H1 (cell line): ENCODE results near the gene TMEM50A. TPM values are rescaled to one million over a fixed set of nuclear protein-coding genes. Genes with fewer than 3 reads are reported as not detected.
"Not testable (repeated sequence)": the region's sequence is repeated elsewhere in the genome, so short reads cannot be mapped to it uniquely, and the experiment has no call there.

ENCODE experiments used
- CTCF ChIA-PET: fragments of 300-600 bp; sonication (Branson Sonifier 250); formaldehyde crosslinking; loops from one replicate; lab custom pipeline; 2021; ENCODE audit not compliant: partially characterized antibody; lab: Charles Lee
- POLR2A ChIA-PET: fragments of 300-600 bp; sonication (Branson Sonifier 250); formaldehyde crosslinking; loops from one replicate; lab custom pipeline; 2021; ENCODE audit warnings: inconsistent platforms; ENCODE audit not compliant: partially characterized antibody; lab: Charles Lee
- DNase-seq, 2 experiments: peaks; one replicate each; pipeline versions ENCODE4 v3.0.0 to v3.0.0-alpha.2; 2010 to 2022; ENCODE audit warnings: low spot score in 2 of 2, low read depth in 1 of 2, mixed read lengths in 1 of 2
- FAIRE-seq: peaks from 2 replicates; lab custom pipeline; 2011; peaks lifted over from hg19 to GRCh38; lab: Jason Lieb, UNC
- H2AFZ ChIP-seq: 2 replicates; pipeline ENCODE4 v1.8.1; 2012; ENCODE audit warnings: low read length, inconsistent platforms
- H2AK5ac ChIP-seq: 2 replicates; pipeline ENCODE4 v1.6.1; 2013; ENCODE audit warnings: low read depth, low read length
- H2BK120ac ChIP-seq: replicated peaks from 2 replicates; pipeline ENCODE3; 2013; ENCODE audit warnings: low read depth, low read length, inconsistent platforms
- H2BK12ac ChIP-seq: 2 replicates; pipeline ENCODE4 v1.6.1; 2013; ENCODE audit warnings: low read depth, low read length
- H2BK15ac ChIP-seq: 2 replicates; pipeline ENCODE4 v1.6.1; 2013; ENCODE audit warnings: low read length
- H2BK20ac ChIP-seq: 2 replicates; pipeline ENCODE4 v1.6.1; 2013; ENCODE audit warnings: low read length
- H2BK5ac ChIP-seq: 2 replicates; pipeline ENCODE4 v1.6.1; 2013; ENCODE audit warnings: low read depth, low read length
- H3K14ac ChIP-seq: 2 replicates; pipeline ENCODE4 v1.6.1; 2013; ENCODE audit warnings: inconsistent platforms; ENCODE audit not compliant: insufficient read length
- H3K18ac ChIP-seq: 2 replicates; pipeline ENCODE4 v1.6.1; 2013; ENCODE audit warnings: low read length; ENCODE audit errors: extremely low read depth
- H3K23ac ChIP-seq: 2 replicates; pipeline ENCODE4 v1.6.1; 2013; ENCODE audit warnings: inconsistent platforms; ENCODE audit not compliant: insufficient read length
- H3K23me2 ChIP-seq: 2 replicates; pipeline ENCODE4 v1.6.1; 2013; ENCODE audit warnings: low read depth, low read length
- H3K27ac ChIP-seq: 2 replicates; pipeline ENCODE4 v1.6.1; 2011; ENCODE audit warnings: low read depth, low read length, inconsistent platforms
- H3K27me3 ChIP-seq, 4 experiments: replicated peaks in 1 of 4; 1 replicate in 1 of 4; 2 replicates in 3 of 4; pipeline versions ENCODE4 v1.6.1 to v1.8.1; 2011 to 2013; ENCODE audit warnings: low read length in 3 of 4, mild to moderate bottlenecking in 3 of 4, inconsistent platforms in 2 of 4, mixed read lengths in 2 of 4, moderate library complexity in 1 of 4; ENCODE audit not compliant: control insufficient read depth in 3 of 4, insufficient read depth in 3 of 4; ENCODE audit errors: extremely low read depth in 1 of 4
- H3K36me3 ChIP-seq, 4 experiments: 2 replicates each; pipeline versions ENCODE4 v1.6.1 to v1.8.1; 2011 to 2013; ENCODE audit warnings: mild to moderate bottlenecking in 4 of 4, low read length in 3 of 4, moderate library complexity in 2 of 4, control low read depth in 1 of 4, inconsistent platforms in 1 of 4; ENCODE audit not compliant: insufficient read depth in 4 of 4, control insufficient read depth in 2 of 4
- H3K4ac ChIP-seq: replicated peaks from 2 replicates; pipeline ENCODE3; 2013; ENCODE audit warnings: low read length, low read depth, mixed read lengths, inconsistent platforms; ENCODE audit not compliant: insufficient read length
- H3K4me1 ChIP-seq, 4 experiments: replicated peaks in 1 of 4; 1 replicate in 1 of 4; 2 replicates in 3 of 4; pipeline versions ENCODE4 v1.6.1 to v1.8.1; 2011 to 2013; ENCODE audit warnings: low read length in 3 of 4, inconsistent platforms in 2 of 4, mixed read lengths in 1 of 4; ENCODE audit not compliant: insufficient read depth in 4 of 4, control insufficient read depth in 3 of 4
- H3K4me2 ChIP-seq, 2 experiments: 2 replicates each; pipeline versions ENCODE4 v1.6.1 to v1.8.1; 2011 to 2013; ENCODE audit warnings: low read depth in 2 of 2, low read length in 2 of 2, control low read depth in 1 of 2, inconsistent platforms in 1 of 2, mild to moderate bottlenecking in 1 of 2; ENCODE audit not compliant: insufficient read depth in 1 of 2
- H3K4me3 ChIP-seq, 4 experiments: fragments of 200-600, 300-600 bp in 1 of 4; sonication (generic), shearing (Covaris generic), sonication (Bioruptor Twin) in 1 of 4; 2 replicates each; pipeline versions ENCODE4 v1.5.1 to v1.8.1; 2011 to 2016; ENCODE audit warnings: low read length in 4 of 4, low read depth in 3 of 4, control low read depth in 2 of 4, inconsistent platforms in 2 of 4, mild to moderate bottlenecking in 2 of 4, mixed read lengths in 1 of 4, moderate library complexity in 1 of 4; ENCODE audit not compliant: insufficient read depth in 2 of 4; ENCODE audit errors: extremely low read depth in 1 of 4
- H3K56ac ChIP-seq: replicated peaks from 2 replicates; pipeline ENCODE3; 2013; ENCODE audit warnings: low read depth, mild to moderate bottlenecking, mixed read lengths, low read length, inconsistent platforms; ENCODE audit not compliant: insufficient read length
- H3K79me1 ChIP-seq: 2 replicates; pipeline ENCODE4 v1.6.1; 2013; ENCODE audit warnings: low read depth, low read length, control low read depth
- H3K79me2 ChIP-seq, 2 experiments: 2 replicates each; pipeline versions ENCODE4 v1.6.1 to v1.8.1; 2012 to 2013; ENCODE audit warnings: low read length in 2 of 2, mild to moderate bottlenecking in 2 of 2, inconsistent platforms in 1 of 2; ENCODE audit not compliant: insufficient read depth in 2 of 2, control insufficient read depth in 1 of 2
- H3K9ac ChIP-seq, 4 experiments: replicated peaks in 1 of 4; 1 replicate in 1 of 4; 2 replicates in 3 of 4; pipeline versions ENCODE4 v1.6.1 to v1.8.1; 2011 to 2013; ENCODE audit warnings: low read depth in 3 of 4, low read length in 3 of 4, control low read depth in 2 of 4, mild to moderate bottlenecking in 2 of 4, moderate library complexity in 2 of 4, inconsistent platforms in 1 of 4; ENCODE audit errors: extremely low read depth in 1 of 4
- H3K9me3 ChIP-seq, 2 experiments: 2 replicates each; pipeline versions ENCODE4 v1.6.1 to v1.8.1; 2012 to 2013; ENCODE audit warnings: mild to moderate bottlenecking in 2 of 2, moderate library complexity in 2 of 2, control low read depth in 1 of 2, inconsistent platforms in 1 of 2, low read depth in 1 of 2, low read length in 1 of 2, mixed read lengths in 1 of 2; ENCODE audit not compliant: insufficient read depth in 2 of 2
- H4K20me1 ChIP-seq, 2 experiments: replicated peaks in 1 of 2; 2 replicates each; pipeline versions ENCODE3 to v1.8.1; 2011 to 2013; ENCODE audit warnings: inconsistent platforms in 2 of 2, low read length in 2 of 2, mild to moderate bottlenecking in 1 of 2; ENCODE audit not compliant: insufficient read depth in 2 of 2, control insufficient read depth in 1 of 2
- H4K5ac ChIP-seq: 2 replicates; pipeline ENCODE4 v1.6.1; 2013; ENCODE audit warnings: low read length, low read depth, mixed read lengths, inconsistent platforms; ENCODE audit not compliant: insufficient read length
- H4K8ac ChIP-seq: 2 replicates; pipeline ENCODE4 v1.8.0; 2013; ENCODE audit warnings: mild to moderate bottlenecking, moderate library complexity, low read length, inconsistent platforms; ENCODE audit not compliant: insufficient read depth; ENCODE audit errors: extremely low read depth
- H4K91ac ChIP-seq: replicated peaks from 2 replicates; pipeline ENCODE3; 2013; ENCODE audit warnings: low read length, mixed read lengths, inconsistent platforms; ENCODE audit not compliant: insufficient read length
- WGBS, 2 experiments: shearing (Covaris generic) in 1 of 2; methylation state at CpG; one replicate each; pipeline versions ENCODE4 v1.1.6 to v1.1.7; 2013 to 2015; ENCODE audit warnings: low lambda C conversion rate in 2 of 2, mixed read lengths in 2 of 2, inconsistent platforms in 1 of 2, low coverage in 1 of 2, missing lambda C conversion rate in 1 of 2; ENCODE audit not compliant: insufficient replicate concordance in 2 of 2, insufficient coverage in 1 of 2, insufficient read length in 1 of 2; ENCODE audit errors: extremely low coverage in 1 of 2, missing lambda C conversion rate in 1 of 2; 5-methylcytosine and 5-hydroxymethylcytosine counted together
- polyA plus RNA-seq, 7 experiments: library from polyadenylated mRNA; depleted of rRNA in 3 of 7; stranded (reverse) in 5 of 7; unstranded in 2 of 7; fragments of >200 nt in 5 of 7; fragments of 200-250 nt in 2 of 7; gene quantifications; 1 replicate in 5 of 7; 2 replicates in 1 of 7; 4 replicates in 1 of 7; pipeline versions ENCODE4 v1.2.1 to v1.2.3, GENCODE V29; 2011 to 2013; ENCODE audit warnings: missing spikeins in 2 of 7, mixed read lengths in 2 of 7
- total RNA-seq: library from RNA; stranded (reverse); fragmentation: NEBNext Ultra II Directional; extraction: Animal tissue kit (Norgen Biotek cat#: 25700); gene quantifications from 2 replicates; pipeline ENCODE4 v1.2.1, GENCODE V29; 2021

Gene TMEM50A
- total and polyA plus RNA-seq, 2 of the 8 experiments (the other 6 are each of a cell fraction or from before 2014, with no cell fraction given): 98.6 to 111 TPM

DNA sequence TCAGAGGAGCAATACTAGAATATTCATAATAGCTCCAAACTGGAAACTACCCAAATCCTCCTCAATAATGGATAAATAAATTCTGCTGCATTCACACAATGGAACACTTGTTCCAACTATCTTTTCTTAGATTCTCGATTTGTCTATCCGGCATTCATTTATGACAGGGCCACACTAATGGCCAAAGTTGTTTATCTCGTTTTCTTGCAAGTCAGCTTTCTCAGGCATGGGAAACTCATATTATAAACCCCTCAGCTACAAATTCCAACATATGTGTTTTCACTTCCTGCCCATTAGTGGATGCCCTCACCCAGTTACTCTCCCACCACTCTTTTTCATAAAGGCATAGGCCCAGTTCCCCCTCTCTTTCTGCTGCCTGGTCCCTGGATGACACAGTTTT is 40.2 kb downstream of the TMEM50A start:
- H2BK20ac ChIP-seq, DNase-seq, H3K9me3 ChIP-seq, H2AFZ ChIP-seq, H2BK15ac ChIP-seq, H4K5ac ChIP-seq, H2BK5ac ChIP-seq, H3K4me3 ChIP-seq, H3K18ac ChIP-seq, H2BK12ac ChIP-seq, H3K27ac ChIP-seq, H3K4me1 ChIP-seq, H3K4me2 ChIP-seq, H4K8ac ChIP-seq, H3K4ac ChIP-seq, H2BK120ac ChIP-seq, CTCF ChIA-PET, POLR2A ChIA-PET, H3K23me2 ChIP-seq, H3K9ac ChIP-seq, H4K91ac ChIP-seq, H3K56ac ChIP-seq, H2AK5ac ChIP-seq, H4K20me1 ChIP-seq, FAIRE-seq, H3K79me1 ChIP-seq, H3K27me3 ChIP-seq, H3K79me2 ChIP-seq, H3K14ac ChIP-seq, H3K36me3 ChIP-seq, H3K23ac ChIP-seq: not testable (repeated sequence)
- 86% methylated on average over 3 of the region's 3 CpGs; no CpG with 5 or more reads in 1 of the 2 experiments for WGBS, 2 experiments

DNA sequence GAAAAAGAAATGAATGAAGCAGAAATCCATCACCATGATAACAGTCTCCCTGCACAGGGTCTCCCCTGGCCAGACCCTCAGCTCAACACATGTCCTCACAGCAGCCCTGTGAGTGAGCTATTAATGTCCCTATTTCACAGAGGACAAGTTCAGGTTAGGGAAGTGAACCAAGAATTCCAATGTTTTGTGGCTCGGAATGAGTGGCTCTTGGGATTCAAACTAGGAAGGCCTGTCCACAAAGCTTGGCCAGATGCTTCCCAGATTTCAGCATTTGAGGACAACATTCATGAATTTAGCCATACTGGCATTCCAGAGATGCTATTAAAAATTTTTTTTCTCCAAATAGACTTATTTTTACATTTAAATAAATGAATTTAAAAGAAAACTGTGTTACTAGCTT is 44.4 kb downstream of the TMEM50A start:
- H3K36me3 ChIP-seq, H3K27ac ChIP-seq, H2BK15ac ChIP-seq, H3K56ac ChIP-seq, H4K91ac ChIP-seq, H4K5ac ChIP-seq, H2BK120ac ChIP-seq, H2AK5ac ChIP-seq, H3K4me1 ChIP-seq, H4K8ac ChIP-seq, H3K4me2 ChIP-seq, H3K14ac ChIP-seq, CTCF ChIA-PET, H3K9ac ChIP-seq, DNase-seq, H3K23ac ChIP-seq, H3K27me3 ChIP-seq, POLR2A ChIA-PET, H3K79me1 ChIP-seq, H2AFZ ChIP-seq, FAIRE-seq, H3K4ac ChIP-seq, H2BK12ac ChIP-seq, H2BK20ac ChIP-seq, H3K79me2 ChIP-seq, H3K4me3 ChIP-seq, H3K18ac ChIP-seq, H4K20me1 ChIP-seq, H2BK5ac ChIP-seq, H3K9me3 ChIP-seq, H3K23me2 ChIP-seq: not testable (repeated sequence)
- 75% methylated on average over 1 of the region's 1 CpG; no CpG with 5 or more reads in 1 of the 2 experiments for WGBS, 2 experiments
